ENCODE data around the gene TNNC1. TPM values are rescaled to one million over a fixed set of nuclear protein-coding genes. Genes with fewer than 3 reads are reported as not detected.

The TNNC1 gene
- total and polyA plus RNA-seq, 2 of the 13 experiments (the other 11 are each of a cell fraction or from before 2014, with no cell fraction given) = 11.8 to 36.4 TPM

DNA sequence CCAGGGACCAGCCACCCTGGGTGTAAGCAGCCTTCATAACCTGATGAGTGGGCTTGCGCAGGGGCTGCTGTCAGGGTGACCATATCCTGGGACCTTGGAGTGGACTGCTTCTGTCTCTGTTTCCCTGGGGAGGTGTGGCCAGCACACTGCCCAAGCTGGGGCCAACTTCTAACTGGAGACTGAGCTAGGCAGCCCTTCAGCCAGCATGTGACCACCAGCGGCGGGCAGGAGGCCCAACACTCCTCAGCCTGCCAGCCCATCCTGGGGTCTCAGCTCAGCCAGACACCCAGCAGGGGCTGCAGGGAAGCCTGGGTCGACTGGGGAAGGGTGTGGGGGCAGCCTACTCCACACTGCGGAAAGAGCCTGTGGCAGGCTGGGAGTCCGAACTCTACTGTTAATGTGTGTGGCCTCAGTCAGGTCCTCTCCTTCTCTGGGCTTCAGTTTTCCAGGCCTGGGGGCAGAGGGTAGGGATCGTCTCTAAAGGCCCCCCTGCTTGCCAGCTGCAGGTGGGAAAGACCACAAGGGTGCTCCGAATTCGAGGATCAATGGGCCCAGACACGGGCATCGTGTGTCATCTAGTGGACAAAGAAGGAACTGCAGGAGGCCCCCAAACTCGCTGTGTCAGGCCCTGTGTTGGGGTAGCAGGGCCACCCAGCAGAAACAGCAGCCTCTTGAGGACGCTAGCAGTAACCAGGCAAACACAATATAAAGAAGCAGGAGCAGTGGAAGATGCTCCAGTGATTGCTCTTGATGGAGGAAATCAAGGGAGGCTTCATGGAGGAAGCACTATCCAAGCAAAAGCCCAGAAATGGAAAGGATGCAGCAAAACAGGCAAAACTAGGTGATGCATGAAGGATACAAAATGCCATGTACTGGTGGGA, 7.0 kb downstream of the TNNC1 start (continued):
- no peak for TF ChIP-seq ATF5 (CRISPR knock-in tag; IDR thresholded peaks at IDR 0.05; ENCODE audit: low read depth)
- no peak for TF ChIP-seq ASH2L (IDR thresholded peaks at IDR 0.05; ENCODE audit: insufficient read length, low read depth, low read length)
- 0 out of 2 replicates have a peak, but pooled peaks have one; percentile 31 for TF ChIP-seq KDM3A (CRISPR knock-in tag; IDR thresholded peaks at IDR 0.05; ENCODE audit: low read depth)
- TF ChIP-seq STAG1 (CRISPR knock-in tag; IDR thresholded peaks at IDR 0.05) = peak; percentile 97
- TF ChIP-seq, protein P1, sequence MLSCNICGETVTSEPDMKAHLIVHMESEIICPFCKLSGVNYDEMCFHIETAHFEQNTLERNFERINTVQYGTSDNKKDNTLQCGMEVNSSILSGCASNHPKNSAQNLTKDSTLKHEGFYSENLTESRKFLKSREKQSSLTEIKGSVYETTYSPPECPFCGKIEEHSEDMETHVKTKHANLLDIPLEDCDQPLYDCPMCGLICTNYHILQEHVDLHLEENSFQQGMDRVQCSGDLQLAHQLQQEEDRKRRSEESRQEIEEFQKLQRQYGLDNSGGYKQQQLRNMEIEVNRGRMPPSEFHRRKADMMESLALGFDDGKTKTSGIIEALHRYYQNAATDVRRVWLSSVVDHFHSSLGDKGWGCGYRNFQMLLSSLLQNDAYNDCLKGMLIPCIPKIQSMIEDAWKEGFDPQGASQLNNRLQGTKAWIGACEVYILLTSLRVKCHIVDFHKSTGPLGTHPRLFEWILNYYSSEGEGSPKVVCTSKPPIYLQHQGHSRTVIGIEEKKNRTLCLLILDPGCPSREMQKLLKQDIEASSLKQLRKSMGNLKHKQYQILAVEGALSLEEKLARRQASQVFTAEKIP (CRISPR knock-in tag; IDR thresholded peaks at IDR 0.05; ENCODE audit: borderline replicate concordance) = no peak
- TF ChIP-seq SP4 (CRISPR knock-in tag; IDR thresholded peaks at IDR 0.05) = peak; percentile 53; the same call in 1 of the 2 replicates
- TF ChIP-seq ZNF720 (CRISPR knock-in tag; IDR thresholded peaks at IDR 0.05) = no peak
- TF ChIP-seq, protein P2, sequence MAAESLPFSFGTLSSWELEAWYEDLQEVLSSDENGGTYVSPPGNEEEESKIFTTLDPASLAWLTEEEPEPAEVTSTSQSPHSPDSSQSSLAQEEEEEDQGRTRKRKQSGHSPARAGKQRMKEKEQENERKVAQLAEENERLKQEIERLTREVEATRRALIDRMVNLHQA (CRISPR knock-in tag; IDR thresholded peaks at IDR 0.05) = no peak
- TF ChIP-seq REPIN1 (CRISPR knock-in tag; IDR thresholded peaks at IDR 0.05; ENCODE audit: borderline replicate concordance, low read depth) = peak; percentile 45; the same call in 1 of the 2 replicates
- TF ChIP-seq PHF8 (CRISPR knock-in tag; IDR thresholded peaks at IDR 0.05) = no peak
- no peak for TF ChIP-seq NFKBIZ (CRISPR knock-in tag; IDR thresholded peaks at IDR 0.05)
- TF ChIP-seq ZNF234 (CRISPR knock-in tag; conservative IDR thresholded peaks at IDR 0.05) = no peak
- TF ChIP-seq ARNT2 (CRISPR knock-in tag; IDR thresholded peaks at IDR 0.05; ENCODE audit: low read depth) = no peak
- TF ChIP-seq, protein P3, sequence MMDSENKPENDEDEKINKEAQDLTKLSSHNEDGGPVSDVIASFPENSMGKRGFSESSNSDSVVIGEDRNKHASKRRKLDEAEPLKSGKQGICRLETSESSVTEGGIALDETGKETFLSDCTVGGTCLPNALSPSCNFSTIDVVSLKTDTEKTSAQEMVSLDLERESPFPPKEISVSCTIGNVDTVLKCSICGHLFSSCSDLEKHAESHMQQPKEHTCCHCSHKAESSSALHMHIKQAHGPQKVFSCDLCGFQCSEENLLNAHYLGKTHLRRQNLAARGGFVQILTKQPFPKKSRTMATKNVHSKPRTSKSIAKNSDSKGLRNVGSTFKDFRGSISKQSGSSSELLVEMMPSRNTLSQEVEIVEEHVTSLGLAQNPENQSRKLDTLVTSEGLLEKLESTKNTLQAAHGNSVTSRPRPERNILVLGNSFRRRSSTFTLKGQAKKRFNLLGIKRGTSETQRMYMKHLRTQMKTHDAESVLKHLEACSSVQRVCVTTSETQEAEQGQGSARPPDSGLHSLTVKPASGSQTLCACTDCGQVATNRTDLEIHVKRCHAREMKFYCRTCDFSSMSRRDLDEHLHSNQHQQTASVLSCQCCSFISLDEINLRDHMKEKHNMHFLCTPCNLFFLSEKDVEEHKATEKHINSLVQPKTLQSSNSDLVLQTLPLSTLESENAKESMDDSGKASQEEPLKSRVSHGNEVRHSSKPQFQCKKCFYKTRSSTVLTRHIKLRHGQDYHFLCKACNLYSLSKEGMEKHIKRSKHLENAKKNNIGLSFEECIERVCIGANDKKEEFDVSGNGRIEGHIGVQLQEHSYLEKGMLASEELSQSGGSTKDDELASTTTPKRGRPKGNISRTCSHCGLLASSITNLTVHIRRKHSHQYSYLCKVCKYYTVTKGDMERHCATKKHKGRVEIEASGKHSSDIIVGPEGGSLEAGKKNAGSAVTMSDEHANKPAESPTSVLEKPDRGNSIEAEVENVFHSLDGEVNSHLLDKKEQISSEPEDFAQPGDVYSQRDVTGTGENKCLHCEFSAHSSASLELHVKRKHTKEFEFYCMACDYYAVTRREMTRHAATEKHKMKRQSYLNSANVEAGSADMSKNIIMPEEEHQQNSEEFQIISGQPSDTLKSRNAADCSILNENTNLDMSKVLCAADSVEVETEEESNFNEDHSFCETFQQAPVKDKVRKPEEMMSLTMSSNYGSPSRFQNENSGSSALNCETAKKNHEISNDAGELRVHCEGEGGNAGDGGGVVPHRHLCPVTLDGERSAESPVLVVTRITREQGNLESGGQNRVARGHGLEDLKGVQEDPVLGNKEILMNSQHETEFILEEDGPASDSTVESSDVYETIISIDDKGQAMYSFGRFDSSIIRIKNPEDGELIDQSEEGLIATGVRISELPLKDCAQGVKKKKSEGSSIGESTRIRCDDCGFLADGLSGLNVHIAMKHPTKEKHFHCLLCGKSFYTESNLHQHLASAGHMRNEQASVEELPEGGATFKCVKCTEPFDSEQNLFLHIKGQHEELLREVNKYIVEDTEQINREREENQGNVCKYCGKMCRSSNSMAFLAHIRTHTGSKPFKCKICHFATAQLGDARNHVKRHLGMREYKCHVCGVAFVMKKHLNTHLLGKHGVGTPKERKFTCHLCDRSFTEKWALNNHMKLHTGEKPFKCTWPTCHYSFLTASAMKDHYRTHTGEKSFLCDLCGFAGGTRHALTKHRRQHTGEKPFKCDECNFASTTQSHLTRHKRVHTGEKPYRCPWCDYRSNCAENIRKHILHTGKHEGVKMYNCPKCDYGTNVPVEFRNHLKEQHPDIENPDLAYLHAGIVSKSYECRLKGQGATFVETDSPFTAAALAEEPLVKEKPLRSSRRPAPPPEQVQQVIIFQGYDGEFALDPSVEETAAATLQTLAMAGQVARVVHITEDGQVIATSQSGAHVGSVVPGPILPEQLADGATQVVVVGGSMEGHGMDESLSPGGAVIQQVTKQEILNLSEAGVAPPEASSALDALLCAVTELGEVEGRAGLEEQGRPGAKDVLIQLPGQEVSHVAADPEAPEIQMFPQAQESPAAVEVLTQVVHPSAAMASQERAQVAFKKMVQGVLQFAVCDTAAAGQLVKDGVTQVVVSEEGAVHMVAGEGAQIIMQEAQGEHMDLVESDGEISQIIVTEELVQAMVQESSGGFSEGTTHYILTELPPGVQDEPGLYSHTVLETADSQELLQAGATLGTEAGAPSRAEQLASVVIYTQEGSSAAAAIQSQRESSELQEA (CRISPR knock-in tag; IDR thresholded peaks at IDR 0.05; ENCODE audit: not compliant biosample characterization) = peak; percentile 31
- no peak for TF ChIP-seq HMGA1 (CRISPR knock-in tag; conservative IDR thresholded peaks at IDR 0.05)
- no peak for TF ChIP-seq KAT7 (CRISPR knock-in tag; IDR thresholded peaks at IDR 0.05; ENCODE audit: borderline replicate concordance)
- no peak for TF ChIP-seq ARHGAP35 (CRISPR knock-in tag; IDR thresholded peaks at IDR 0.05; ENCODE audit: borderline replicate concordance)
- no peak for TF ChIP-seq ATRX (CRISPR knock-in tag; IDR thresholded peaks at IDR 0.05; ENCODE audit: borderline replicate concordance)

Measured in HepG2 (cell line).